Loucy (cell line): ENCODE measurements around the gene CYSTM1.

Experiments
- CTCF ChIP-seq: fragments of 200-600 bp; sonication (generic); conservative IDR thresholded peaks from 2 replicates; pipeline ENCODE4 v1.5.1; 2014; ENCODE audit warnings: mild to moderate bottlenecking, antibody characterized with exemption, low read length
- EZH2phosphoT487 ChIP-seq: fragments of 200-600 bp; IDR thresholded peaks from 2 replicates; pipeline ENCODE4 v1.6.1; 2018; ENCODE audit warnings: antibody characterized with exemption, mild to moderate bottlenecking, moderate library complexity, borderline replicate concordance

GRCh38 chr5:140286424-140286823, 111.4 kb downstream of the CYSTM1 start:
- TF ChIP-seq CTCF (no peak), EZH2phosphoT487 (no peak)
